ENCODE data around the gene KMT2C. TPM values are rescaled to one million over a fixed set of nuclear protein-coding genes. Genes with fewer than 3 reads are reported as not detected.
"Not testable (repeated sequence)": the region's sequence is repeated elsewhere in the genome, so short reads cannot be mapped to it uniquely, and the experiment has no call there.

KMT2C gene
- total RNA-seq, 1 experiment from 2014 or later = 8.5 TPM

DNA sequence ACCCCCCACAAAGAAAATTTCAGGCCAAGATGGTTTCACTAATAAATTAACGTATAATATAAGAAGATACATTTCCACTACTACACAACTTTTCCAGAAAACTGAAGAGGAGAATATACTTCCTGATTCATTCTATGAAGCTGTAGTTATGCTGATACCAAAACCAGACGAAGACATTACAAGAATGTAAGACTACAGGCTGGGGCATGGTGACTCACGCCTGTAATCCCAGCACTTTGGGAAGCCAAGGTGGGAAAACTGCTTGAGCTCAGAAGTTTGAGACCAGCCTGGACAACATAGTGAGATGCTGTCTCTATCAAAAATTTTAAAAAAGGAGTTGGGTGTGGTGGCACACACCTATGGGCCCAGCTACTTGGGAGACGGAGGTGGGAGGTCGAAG, 201.4 kb downstream of the KMT2C start:
- not testable (repeated sequence) for DNase-seq; H3K4me3 ChIP-seq (ENCODE audit: insufficient read depth, low read depth, low read length); H3K36me3 ChIP-seq (replicated peaks; ENCODE audit: control insufficient read depth, insufficient read depth, low read length); H3K27me3 ChIP-seq (ENCODE audit: control insufficient read depth, insufficient read depth, low read length)

DNA sequence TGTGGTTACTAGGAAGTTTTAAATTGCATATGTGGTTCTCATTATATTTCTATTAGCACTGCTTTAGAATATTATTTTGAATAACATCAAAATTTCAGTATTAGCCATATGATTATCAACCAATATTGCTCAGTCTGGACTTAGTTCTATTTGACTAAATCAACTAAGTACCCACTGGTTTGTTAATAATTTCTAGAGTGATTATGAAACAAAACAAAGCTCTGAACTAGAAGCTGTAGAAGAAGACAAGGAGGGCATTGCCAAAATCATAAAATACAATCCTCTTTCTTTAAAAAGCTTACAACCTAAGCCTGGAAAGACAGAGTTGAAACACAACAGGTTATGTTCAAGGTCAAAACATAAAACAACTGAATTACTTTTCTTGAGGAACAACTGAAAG, 204.7 kb downstream of the KMT2C start:
- H3K36me3 ChIP-seq (replicated peaks; ENCODE audit: control insufficient read depth, insufficient read depth, low read length) = no peaks in the 10 kb centered on the region
- DNase-seq = no peak
- H3K27me3 ChIP-seq (ENCODE audit: control insufficient read depth, insufficient read depth, low read length) = no peaks in the 10 kb centered on the region
- no peak overlapping the region for H3K4me3 ChIP-seq (ENCODE audit: insufficient read depth, low read depth, low read length)

DNA sequence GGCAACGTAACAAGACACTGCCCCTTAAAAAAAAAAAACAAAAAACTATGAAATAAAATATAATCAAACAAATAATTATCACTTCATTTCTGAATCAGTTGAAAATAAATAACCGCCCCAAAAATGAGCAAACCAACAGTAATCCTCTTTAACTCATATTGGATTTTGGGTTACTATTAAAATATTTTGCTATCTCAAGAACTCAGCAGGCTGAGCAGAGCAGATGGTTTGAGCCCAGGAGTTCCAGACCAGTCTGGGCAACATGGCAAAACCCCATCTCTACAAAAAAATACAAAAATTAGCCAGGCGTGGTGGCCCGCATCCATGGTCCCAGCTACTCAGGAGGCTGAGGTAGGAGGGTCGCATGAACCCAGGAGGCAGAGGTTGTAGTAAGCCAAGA, 216.2 kb downstream of the KMT2C start:
- H3K4me3 ChIP-seq (ENCODE audit: insufficient read depth, low read depth, low read length); H3K27me3 ChIP-seq (ENCODE audit: control insufficient read depth, insufficient read depth, low read length); DNase-seq; H3K36me3 ChIP-seq (replicated peaks; ENCODE audit: control insufficient read depth, insufficient read depth, low read length): not testable (repeated sequence)

DNA sequence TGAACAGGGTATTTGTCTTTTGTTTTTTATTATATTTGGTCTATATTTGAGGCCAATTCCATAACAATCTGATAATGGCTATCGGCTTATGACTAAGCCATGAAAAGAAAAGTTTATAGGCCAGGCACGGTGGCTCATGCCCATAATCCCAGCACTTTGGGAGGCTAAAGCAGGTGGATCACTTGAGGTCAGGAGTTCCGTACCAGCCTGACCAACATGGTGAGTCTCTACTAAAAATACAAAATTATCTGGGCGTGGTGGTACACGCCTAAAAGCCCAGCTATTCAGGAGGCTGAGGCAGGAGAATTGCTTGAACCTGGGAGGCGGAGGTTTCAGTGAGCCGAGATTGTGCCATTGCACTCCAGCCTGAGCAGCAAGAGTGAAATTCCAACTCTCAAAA, 227.0 kb downstream of the KMT2C start:
- H3K36me3 ChIP-seq (replicated peaks; ENCODE audit: control insufficient read depth, insufficient read depth, low read length); H3K27me3 ChIP-seq (ENCODE audit: control insufficient read depth, insufficient read depth, low read length); DNase-seq: not testable (repeated sequence)

DNA sequence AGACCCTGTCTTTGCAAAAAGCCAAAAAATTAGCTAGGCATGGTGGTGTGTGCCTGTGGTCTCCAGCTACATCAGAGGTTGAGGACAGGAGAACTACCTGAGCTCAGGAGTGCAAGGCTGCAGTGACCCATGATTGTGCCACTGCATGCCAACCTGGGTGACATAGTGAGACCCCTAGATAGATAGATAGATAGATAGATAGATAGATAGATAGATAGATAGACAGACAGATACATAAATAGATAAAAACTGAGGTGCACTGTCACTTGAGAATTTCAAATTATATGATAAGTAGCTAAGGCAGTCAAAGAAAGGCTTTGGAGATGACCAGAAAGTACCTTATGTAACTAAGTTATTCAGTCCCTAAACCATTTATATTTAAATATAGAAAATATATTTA, 231.4 kb downstream of the KMT2C start:
- not testable (repeated sequence) for DNase-seq; H3K4me3 ChIP-seq (ENCODE audit: insufficient read depth, low read depth, low read length); H3K27me3 ChIP-seq (ENCODE audit: control insufficient read depth, insufficient read depth, low read length); H3K36me3 ChIP-seq (replicated peaks; ENCODE audit: control insufficient read depth, insufficient read depth, low read length)

More for the DNA sequence above, 227.0 kb downstream of the KMT2C start:
- H3K4me3 ChIP-seq (ENCODE audit: insufficient read depth, low read depth, low read length) = not testable (repeated sequence)

DNA sequence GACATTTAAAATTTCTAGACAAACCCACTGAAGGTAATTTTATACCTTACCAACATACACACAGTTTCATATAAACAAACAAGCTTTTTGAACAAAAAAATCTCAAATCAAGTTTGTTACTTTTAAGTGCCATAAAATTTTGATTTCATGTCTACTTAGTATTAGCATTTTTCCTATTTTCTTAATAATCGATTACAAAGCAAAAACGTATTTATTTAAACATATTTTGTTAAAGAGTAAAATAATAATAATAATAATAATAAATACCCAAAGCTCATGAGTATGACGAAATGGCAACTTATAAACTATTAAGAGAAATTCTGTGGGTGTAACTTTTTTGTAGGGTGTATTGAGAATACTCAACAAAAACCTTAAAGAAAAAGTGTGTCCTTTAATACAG, 232.7 kb downstream of the KMT2C start:
- no peaks in the 10 kb centered on the region for H3K27me3 ChIP-seq (ENCODE audit: control insufficient read depth, insufficient read depth, low read length)
- no peak for DNase-seq
- no peaks in the 10 kb centered on the region; the same call in 1 of the 2 replicates for H3K36me3 ChIP-seq (replicated peaks; ENCODE audit: control insufficient read depth, insufficient read depth, low read length)
- no peak overlapping the region for H3K4me3 ChIP-seq (ENCODE audit: insufficient read depth, low read depth, low read length)

DNA sequence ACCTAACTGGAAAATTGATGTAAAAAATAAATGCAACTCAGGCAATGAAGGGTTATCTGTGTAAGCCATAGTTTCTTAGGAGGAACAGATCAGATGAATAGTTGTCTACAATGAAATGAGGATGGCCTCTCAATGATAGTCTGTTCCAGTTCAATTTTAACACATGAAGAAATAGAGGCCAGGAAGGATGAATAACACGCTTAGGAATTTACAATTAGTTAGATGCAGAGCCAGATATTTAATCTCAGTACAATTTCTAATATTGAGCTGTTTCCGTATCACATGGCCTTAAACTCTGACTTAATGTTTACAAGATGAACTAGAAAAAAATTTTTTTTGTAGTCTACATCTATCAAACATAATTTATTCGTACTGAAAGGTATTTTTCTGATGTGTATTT, 233.7 kb downstream of the KMT2C start:
- Histone ChIP-seq H3K36me3 (replicated peaks; ENCODE audit: control insufficient read depth, insufficient read depth, low read length) (no peaks in the 10 kb centered on the region; the same call in 1 of the 2 replicates), H3K27me3 (ENCODE audit: control insufficient read depth, insufficient read depth, low read length) (no peaks in the 10 kb centered on the region), H3K4me3 (ENCODE audit: insufficient read depth, low read depth, low read length) (no peak overlapping the region)
- DNase-seq = no peak

DNA sequence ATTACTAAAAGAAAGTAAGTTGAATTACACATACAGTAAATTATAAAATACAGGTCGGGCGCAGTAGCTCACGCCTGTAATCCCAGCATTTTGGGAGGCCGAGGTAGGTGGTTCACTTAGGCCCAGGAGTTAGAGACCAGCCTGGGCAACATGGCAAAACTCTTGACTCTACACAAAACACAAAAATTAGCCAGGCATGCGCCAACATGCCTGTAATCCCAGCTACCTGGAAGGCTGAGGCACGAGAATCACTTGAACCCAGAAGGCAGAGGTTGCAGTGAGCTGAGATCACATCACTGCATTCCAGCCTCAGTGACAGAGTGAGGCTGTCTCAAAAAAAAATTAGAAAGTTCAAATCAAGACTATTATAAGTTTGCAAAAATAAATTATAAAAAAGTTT, 235.4 kb downstream of the KMT2C start:
- no peak for DNase-seq
- Histone ChIP-seq H3K27me3 (ENCODE audit: control insufficient read depth, insufficient read depth, low read length) (no peaks in the 10 kb centered on the region), H3K4me3 (ENCODE audit: insufficient read depth, low read depth, low read length) (no peak overlapping the region), H3K36me3 (replicated peaks; ENCODE audit: control insufficient read depth, insufficient read depth, low read length) (no peaks in the 10 kb centered on the region; the same call in 1 of the 2 replicates)

DNA sequence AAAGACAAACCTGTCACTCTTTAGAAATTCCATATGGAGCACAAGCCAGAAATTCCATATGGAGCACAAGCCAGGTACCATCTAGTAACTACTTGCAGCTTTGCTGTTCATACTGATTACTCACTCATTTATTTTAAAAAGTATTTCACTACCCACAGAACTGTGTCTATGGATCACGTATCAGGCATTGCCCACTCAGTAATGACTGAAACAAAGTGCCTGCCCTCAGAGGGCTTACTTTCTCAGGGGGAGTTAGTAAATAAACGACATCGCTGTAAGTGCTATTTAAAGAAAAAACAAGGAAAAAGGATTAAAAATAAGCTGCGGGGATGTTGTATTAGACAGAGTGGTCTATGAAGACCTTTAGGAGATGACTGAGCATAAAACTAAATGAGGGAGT, 239.4 kb downstream of the KMT2C start:
- H3K36me3 ChIP-seq (replicated peaks; ENCODE audit: control insufficient read depth, insufficient read depth, low read length) = peaks cover 5% of the 10 kb centered on the region
- no peaks in the 10 kb centered on the region for H3K27me3 ChIP-seq (ENCODE audit: control insufficient read depth, insufficient read depth, low read length)
- no peak for DNase-seq
- H3K4me3 ChIP-seq (ENCODE audit: insufficient read depth, low read depth, low read length) = no peak overlapping the region

DNA sequence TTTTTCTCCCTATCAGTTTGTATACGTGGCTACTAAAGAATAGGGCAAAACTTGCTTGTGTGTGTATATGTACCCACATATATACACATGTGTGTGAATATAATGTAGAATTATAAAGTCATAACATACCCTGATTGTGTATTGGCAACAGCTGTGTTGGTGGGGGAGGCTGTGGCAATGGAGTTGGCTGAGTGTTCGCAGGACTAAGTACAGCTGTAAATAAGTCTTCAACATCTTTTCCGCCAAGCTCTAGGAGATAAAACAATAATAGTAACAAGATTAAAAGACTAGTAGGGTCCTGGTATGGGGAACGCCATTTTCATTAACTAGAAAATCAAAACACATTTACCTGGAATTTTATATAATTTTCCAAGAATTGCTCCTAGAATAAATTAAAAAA, 241.9 kb downstream of the KMT2C start:
- H3K36me3 ChIP-seq (replicated peaks; ENCODE audit: control insufficient read depth, insufficient read depth, low read length) = peaks cover 5% of the 10 kb centered on the region
- no peaks in the 10 kb centered on the region for H3K27me3 ChIP-seq (ENCODE audit: control insufficient read depth, insufficient read depth, low read length)
- DNase-seq = no peak
- H3K4me3 ChIP-seq (ENCODE audit: insufficient read depth, low read depth, low read length) = no peak overlapping the region

DNA sequence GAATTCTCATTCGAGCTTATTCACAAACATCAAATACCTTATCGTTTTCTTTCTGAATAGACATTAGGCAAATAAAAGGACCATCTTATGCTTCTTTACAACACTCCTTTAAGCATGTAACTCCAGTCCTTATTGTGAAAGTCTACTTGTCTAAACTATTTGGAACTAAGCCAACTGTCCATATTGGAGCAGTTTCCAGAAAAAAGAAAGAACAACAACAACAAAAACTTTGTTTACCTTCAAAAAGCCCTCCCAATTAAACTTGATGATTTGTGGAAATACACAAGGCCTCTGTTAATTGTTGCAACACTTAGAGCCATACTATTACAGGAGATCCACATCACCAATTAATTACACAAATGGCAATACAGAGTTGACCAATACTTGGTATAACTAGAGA, 246.7 kb downstream of the KMT2C start:
- Histone ChIP-seq H3K4me3 (ENCODE audit: insufficient read depth, low read depth, low read length) (no peak overlapping the region), H3K36me3 (replicated peaks; ENCODE audit: control insufficient read depth, insufficient read depth, low read length) (peaks cover 5% of the 10 kb centered on the region), H3K27me3 (ENCODE audit: control insufficient read depth, insufficient read depth, low read length) (no peaks in the 10 kb centered on the region)
- DNase-seq = no peak

DNA sequence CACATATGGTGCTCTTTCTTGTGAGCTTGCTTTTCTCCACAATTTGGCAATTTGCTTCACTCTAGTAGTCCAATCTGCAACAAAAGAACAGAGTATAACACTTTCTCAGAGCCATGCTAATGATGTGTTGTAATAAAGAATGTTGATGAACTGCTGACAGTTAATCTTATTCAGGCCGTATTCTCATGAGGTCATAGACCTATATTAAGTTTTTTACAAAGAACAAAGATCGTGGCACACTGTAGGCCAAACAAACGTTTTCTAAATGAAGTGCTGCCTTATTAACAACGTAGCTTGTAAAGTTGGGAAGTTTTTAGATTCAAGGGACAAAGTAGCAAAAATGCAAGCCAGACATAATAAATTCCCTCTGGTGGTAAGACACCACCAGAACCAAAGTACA, 250.2 kb downstream of the KMT2C start:
- H3K27me3 ChIP-seq (ENCODE audit: control insufficient read depth, insufficient read depth, low read length) = no peaks in the 10 kb centered on the region
- no peak for DNase-seq
- no peak overlapping the region for H3K4me3 ChIP-seq (ENCODE audit: insufficient read depth, low read depth, low read length)
- H3K36me3 ChIP-seq (replicated peaks; ENCODE audit: control insufficient read depth, insufficient read depth, low read length) = peaks cover 17% of the 10 kb centered on the region

DNA sequence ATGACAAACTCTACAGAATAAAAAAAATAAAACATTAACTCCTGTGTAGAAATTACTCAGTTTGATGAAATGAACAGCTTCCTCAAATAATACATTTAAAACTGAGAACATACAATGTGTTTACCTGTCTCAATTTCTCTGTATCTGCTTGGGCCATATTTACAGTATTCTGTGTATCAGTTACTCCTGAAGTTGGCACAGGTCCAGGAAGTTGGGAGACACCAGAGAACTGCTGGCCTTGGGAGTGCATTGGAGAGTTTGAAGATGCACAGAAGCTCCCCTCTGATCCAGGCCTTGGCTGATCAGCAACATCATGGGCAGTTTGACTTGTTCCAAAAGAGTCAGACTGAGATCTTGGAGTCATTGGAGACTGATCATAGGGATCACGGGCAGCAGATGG, 255.2 kb downstream of the KMT2C start:
- Histone ChIP-seq H3K27me3 (ENCODE audit: control insufficient read depth, insufficient read depth, low read length) (no peaks in the 10 kb centered on the region), H3K4me3 (ENCODE audit: insufficient read depth, low read depth, low read length) (no peak overlapping the region), H3K36me3 (replicated peaks; ENCODE audit: control insufficient read depth, insufficient read depth, low read length) (peaks cover 26% of the 10 kb centered on the region)
- no peak for DNase-seq

DNA sequence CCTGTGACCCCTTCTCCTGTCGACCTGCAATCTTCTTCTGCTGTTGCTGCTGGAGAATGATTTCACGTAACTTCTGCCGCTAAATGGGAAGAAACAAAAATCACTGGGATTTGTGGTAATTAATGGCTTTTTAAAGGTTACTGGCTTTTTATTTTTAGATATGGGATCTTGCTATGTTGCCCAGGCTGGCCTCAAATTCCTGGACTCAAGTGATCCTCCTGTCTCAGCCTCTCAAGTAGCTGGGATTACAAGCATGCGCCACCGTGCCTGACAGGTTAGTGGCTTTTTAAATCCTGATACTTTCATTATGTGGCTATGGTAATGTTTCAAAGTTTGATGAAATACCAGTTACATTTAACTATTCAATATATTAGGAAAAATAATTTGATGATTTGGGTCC, 255.8 kb downstream of the KMT2C start:
- no peaks in the 10 kb centered on the region for H3K27me3 ChIP-seq (ENCODE audit: control insufficient read depth, insufficient read depth, low read length)
- peaks cover 26% of the 10 kb centered on the region for H3K36me3 ChIP-seq (replicated peaks; ENCODE audit: control insufficient read depth, insufficient read depth, low read length)
- no peak for DNase-seq
- H3K4me3 ChIP-seq (ENCODE audit: insufficient read depth, low read depth, low read length) = no peak overlapping the region

DNA sequence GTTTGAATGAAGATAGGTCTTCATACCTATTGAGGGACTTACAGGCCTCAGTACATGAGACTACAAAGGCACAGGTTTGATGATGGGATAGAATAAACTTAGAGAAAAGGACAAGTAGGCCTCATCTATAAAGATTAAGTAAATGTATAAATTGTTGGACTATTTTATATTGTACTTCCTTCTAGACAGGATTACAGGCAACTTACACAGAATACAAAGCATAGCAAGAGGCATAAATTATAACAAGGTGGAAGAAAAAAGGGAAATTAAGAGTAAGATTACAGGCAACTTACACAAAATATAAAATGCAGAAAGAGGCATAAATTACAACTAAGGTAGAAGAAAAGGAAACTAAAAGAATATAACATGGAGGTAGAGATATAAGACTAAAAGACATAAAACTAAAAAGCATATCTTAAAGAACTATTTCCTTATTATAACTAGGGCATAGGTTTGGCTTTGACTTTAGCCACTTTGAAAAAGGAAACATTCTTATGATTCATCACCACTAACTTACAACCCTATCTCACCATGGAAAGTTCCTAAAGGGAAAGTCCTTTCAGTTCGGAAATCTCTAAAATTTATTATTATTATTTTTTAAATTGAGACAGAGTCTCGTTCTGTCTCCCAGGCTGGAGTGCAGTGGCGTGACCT, 257.3 kb downstream of the KMT2C start:
- H3K27me3 ChIP-seq (ENCODE audit: control insufficient read depth, insufficient read depth, low read length) = no peaks in the 10 kb centered on the region
- no peak overlapping the region for H3K4me3 ChIP-seq (ENCODE audit: insufficient read depth, low read depth, low read length)
- DNase-seq = no peak
- peaks cover 26% of the 10 kb centered on the region for H3K36me3 ChIP-seq (replicated peaks; ENCODE audit: control insufficient read depth, insufficient read depth, low read length)
